HEK293 (cell line): Measurements from ENCODE around the gene TNFAIP3.

Experiments
- CTCF ChIA-PET: fragments of 350-600 bp; formaldehyde crosslinking; extraction: SDS; loops from one replicate; lab custom pipeline; 2021; ENCODE audit warnings: antibody characterized with exemption; lab: Yijun Ruan, JAX
- POLR2A ChIA-PET: fragments of 300-600 bp; formaldehyde crosslinking; extraction: SDS; loops from one replicate; lab custom pipeline; 2020; ENCODE audit warnings: antibody characterized with exemption, inconsistent platforms; lab: Yijun Ruan, JAX
- H3K27ac ChIP-seq: fragments of 200-500 bp; sonication (Bioruptor generic); 2 replicates; pipeline ENCODE4 v1.5.1; 2014; ENCODE audit warnings: low read depth, low read length, control low read depth, inconsistent platforms; ENCODE audit errors: extremely low read depth
- H3K36me3 ChIP-seq, 2 experiments: fragments of 200-500 bp in 1 of 2; sonication (Bioruptor generic) in 1 of 2; 1 replicate in 1 of 2; 2 replicates in 1 of 2; pipeline ENCODE4 v1.5.1; 2014 to 2017; ENCODE audit warnings: inconsistent platforms in 2 of 2, low read length in 2 of 2; ENCODE audit not compliant: control insufficient read depth in 2 of 2, insufficient read depth in 1 of 2
- H3K4me1 ChIP-seq: fragments of 200-500 bp; sonication (Bioruptor generic); 2 replicates; pipeline ENCODE4 v1.5.1; 2014; ENCODE audit warnings: mild to moderate bottlenecking, low read length, inconsistent platforms; ENCODE audit not compliant: control insufficient read depth, insufficient read depth
- H3K4me3 ChIP-seq: 2 replicates; pipeline ENCODE4 v1.5.1; 2011; ENCODE audit warnings: low read depth, mild to moderate bottlenecking, control low read depth, low read length, moderate library complexity
- H3K9me3 ChIP-seq: fragments of 200-500 bp; sonication (Bioruptor generic); 2 replicates; pipeline ENCODE4 v1.5.1; 2014; ENCODE audit warnings: low read depth, low read length, inconsistent platforms; ENCODE audit not compliant: control insufficient read depth, insufficient read depth
- BCL11A ChIP-seq: fragments of 450-650 bp; formaldehyde crosslinking; IDR thresholded peaks from 2 replicates; pipeline ENCODE4 v1.5.1; 2016; ENCODE audit warnings: low read depth, missing biosample characterization, missing genetic modification characterization
- FEZF1 ChIP-seq: fragments of 450-650 bp; formaldehyde crosslinking; IDR thresholded peaks from 2 replicates; pipeline ENCODE4 v1.5.1; 2016; ENCODE audit warnings: missing biosample characterization, missing genetic modification characterization
- GFI1B ChIP-seq: fragments of 450-650 bp; formaldehyde crosslinking; IDR thresholded peaks from 2 replicates; pipeline ENCODE4 v1.5.1; 2016; ENCODE audit warnings: missing biosample characterization, missing genetic modification characterization
- GLI2 ChIP-seq: fragments of 450-650 bp; formaldehyde crosslinking; IDR thresholded peaks from 2 replicates; pipeline ENCODE4; 2017; ENCODE audit warnings: missing biosample characterization, missing genetic modification characterization, low read depth, borderline replicate concordance
- GLIS1 ChIP-seq: fragments of 450-650 bp; formaldehyde crosslinking; IDR thresholded peaks from 2 replicates; pipeline ENCODE4 v1.5.1; 2016; ENCODE audit warnings: missing biosample characterization, missing genetic modification characterization
- GLIS2 ChIP-seq: fragments of 450-650 bp; formaldehyde crosslinking; IDR thresholded peaks from 2 replicates; pipeline ENCODE4 v1.5.1; 2016; ENCODE audit warnings: missing biosample characterization, missing genetic modification characterization
- KLF16 ChIP-seq: fragments of 450-650 bp; formaldehyde crosslinking; IDR thresholded peaks from 2 replicates; pipeline ENCODE4 v1.5.1; 2017; ENCODE audit warnings: missing biosample characterization, missing genetic modification characterization
- TCF7L2 ChIP-seq: IDR thresholded peaks from 2 replicates; pipeline ENCODE4 v1.6.1; 2011; ENCODE audit warnings: low read depth, mild to moderate bottlenecking, inconsistent platforms, low read length, moderate library complexity, borderline replicate concordance
- ZBTB20 ChIP-seq: fragments of 450-650 bp; formaldehyde crosslinking; IDR thresholded peaks from 2 replicates; pipeline ENCODE4 v1.5.1; 2016; ENCODE audit warnings: missing biosample characterization, missing genetic modification characterization
- ZBTB21 ChIP-seq: fragments of 450-650 bp; formaldehyde crosslinking; IDR thresholded peaks from 2 replicates; pipeline ENCODE4 v1.5.1; 2017; ENCODE audit warnings: missing biosample characterization, missing genetic modification characterization
- ZBTB48 ChIP-seq: fragments of 450-650 bp; formaldehyde crosslinking; IDR thresholded peaks from 2 replicates; pipeline ENCODE4 v1.5.1; 2016; ENCODE audit warnings: missing biosample characterization, missing genetic modification characterization
- ZBTB7A ChIP-seq: fragments of 450-650 bp; formaldehyde crosslinking; IDR thresholded peaks from 2 replicates; pipeline ENCODE4 v1.5.1; 2016; ENCODE audit warnings: low read depth, missing biosample characterization, missing genetic modification characterization
- ZFP37 ChIP-seq: fragments of 450-650 bp; formaldehyde crosslinking; IDR thresholded peaks from 2 replicates; pipeline ENCODE4 v1.5.1; 2016; ENCODE audit warnings: missing biosample characterization, missing genetic modification characterization
- ZFP69B ChIP-seq: fragments of 450-650 bp; formaldehyde crosslinking; IDR thresholded peaks from 2 replicates; pipeline ENCODE4 v1.5.1; 2016; ENCODE audit warnings: missing biosample characterization, missing genetic modification characterization
- ZNF114 ChIP-seq: fragments of 450-650 bp; formaldehyde crosslinking; IDR thresholded peaks from 2 replicates; pipeline ENCODE4 v1.5.0; 2017; ENCODE audit warnings: missing biosample characterization, missing genetic modification characterization
- ZNF169 ChIP-seq: fragments of 450-650 bp; formaldehyde crosslinking; IDR thresholded peaks from 2 replicates; pipeline ENCODE4 v1.5.1; 2016; ENCODE audit warnings: missing biosample characterization, missing genetic modification characterization
- ZNF292 ChIP-seq: fragments of 450-650 bp; formaldehyde crosslinking; IDR thresholded peaks from 2 replicates; pipeline ENCODE4 v1.5.1; 2016; ENCODE audit warnings: low read depth, missing biosample characterization, missing genetic modification characterization, borderline replicate concordance
- ZNF335 ChIP-seq: fragments of 450-650 bp; formaldehyde crosslinking; conservative IDR thresholded peaks from 2 replicates; pipeline ENCODE4 v1.5.1; 2016; ENCODE audit warnings: missing biosample characterization, missing genetic modification characterization
- ZNF426 ChIP-seq: fragments of 450-650 bp; formaldehyde crosslinking; IDR thresholded peaks from 2 replicates; pipeline ENCODE4 v1.5.1; 2017; ENCODE audit warnings: missing biosample characterization, missing genetic modification characterization, mild to moderate bottlenecking, inconsistent platforms, moderate library complexity
- ZNF549 ChIP-seq: fragments of 450-650 bp; IDR thresholded peaks from 2 replicates; pipeline ENCODE4 v1.5.1; 2018; ENCODE audit warnings: missing biosample characterization, missing genetic modification characterization, mild to moderate bottlenecking, inconsistent platforms, moderate library complexity
- ZNF660 ChIP-seq: fragments of 450-650 bp; IDR thresholded peaks from 2 replicates; pipeline ENCODE4 v1.5.1; 2018; ENCODE audit warnings: missing biosample characterization, mild to moderate bottlenecking, missing genetic modification characterization
- ZNF701 ChIP-seq: fragments of 450-650 bp; formaldehyde crosslinking; IDR thresholded peaks from 2 replicates; pipeline ENCODE4 v1.5.1; 2016; ENCODE audit warnings: missing biosample characterization, missing genetic modification characterization
- ZNF707 ChIP-seq: fragments of 450-650 bp; formaldehyde crosslinking; IDR thresholded peaks from 2 replicates; pipeline ENCODE4 v1.5.1; 2016; ENCODE audit warnings: missing biosample characterization, missing genetic modification characterization
- ZNF776 ChIP-seq: fragments of 450-650 bp; formaldehyde crosslinking; IDR thresholded peaks from 2 replicates; pipeline ENCODE4 v1.5.0; 2017; ENCODE audit warnings: missing biosample characterization, missing genetic modification characterization, borderline replicate concordance
- ZNF777 ChIP-seq: fragments of 450-650 bp; formaldehyde crosslinking; IDR thresholded peaks from 2 replicates; pipeline ENCODE4 v1.5.1; 2017; ENCODE audit warnings: missing biosample characterization, missing genetic modification characterization, borderline replicate concordance
- TF ChIP-seq, protein P1 (sequence below): fragments of 450-650 bp; formaldehyde crosslinking; conservative IDR thresholded peaks from 2 replicates; pipeline ENCODE4 v1.5.1; 2016; ENCODE audit warnings: low read depth, missing biosample characterization, missing genetic modification characterization
- TF ChIP-seq, protein P2 (sequence below): fragments of 450-650 bp; formaldehyde crosslinking; IDR thresholded peaks from 2 replicates; pipeline ENCODE4 v1.5.1; 2016; ENCODE audit warnings: missing biosample characterization, missing genetic modification characterization
- TF ChIP-seq, protein P3 (sequence below): fragments of 450-650 bp; formaldehyde crosslinking; IDR thresholded peaks from 2 replicates; pipeline ENCODE4 v1.5.0; 2017; ENCODE audit warnings: missing biosample characterization, missing genetic modification characterization, borderline replicate concordance
- TF ChIP-seq, protein P4 (sequence below): fragments of 450-650 bp; formaldehyde crosslinking; IDR thresholded peaks from 2 replicates; pipeline ENCODE4 v1.5.1; 2016; ENCODE audit warnings: missing biosample characterization, missing genetic modification characterization, low read depth
- TF ChIP-seq, protein P5 (sequence below): fragments of 450-650 bp; formaldehyde crosslinking; IDR thresholded peaks from 2 replicates; pipeline ENCODE4 v1.5.1; 2016; ENCODE audit warnings: missing biosample characterization, missing genetic modification characterization

Gene TNFAIP3

DNA sequence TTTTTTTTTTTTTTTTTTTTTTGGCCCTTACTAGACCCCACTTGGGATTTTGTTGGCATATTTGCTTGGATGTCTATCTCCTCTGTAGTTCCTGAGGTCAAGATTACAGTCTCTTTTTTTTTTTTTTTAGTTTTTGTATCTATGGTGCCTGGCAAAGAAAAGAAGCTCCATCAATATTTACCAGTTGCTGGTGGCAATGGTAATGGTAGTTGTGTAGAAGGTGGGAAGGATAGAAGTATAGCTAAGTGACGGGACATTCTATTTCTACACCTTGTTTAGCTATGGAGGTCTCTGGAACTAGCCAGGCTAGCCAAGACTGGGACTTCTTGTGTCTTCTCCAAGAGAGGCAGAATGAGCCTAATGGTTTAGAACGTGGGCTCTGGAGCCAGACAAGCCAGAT, 42.2 kb upstream of the TNFAIP3 start:
- POLR2A ChIA-PET: interaction anchor here (0.7 kb wide), 2 partner anchors 43 to 803 kb away, joined by 3 to 6 read pairs; no protein-coding TSS in a partner anchor
- CTCF ChIA-PET: interaction anchor here (0.7 to 1.0 kb wide), 3 partner anchors 25 to 42 kb away, joined by 4 to 5 read pairs (median 4); partner anchors contain the start of gene TNFAIP3

DNA sequence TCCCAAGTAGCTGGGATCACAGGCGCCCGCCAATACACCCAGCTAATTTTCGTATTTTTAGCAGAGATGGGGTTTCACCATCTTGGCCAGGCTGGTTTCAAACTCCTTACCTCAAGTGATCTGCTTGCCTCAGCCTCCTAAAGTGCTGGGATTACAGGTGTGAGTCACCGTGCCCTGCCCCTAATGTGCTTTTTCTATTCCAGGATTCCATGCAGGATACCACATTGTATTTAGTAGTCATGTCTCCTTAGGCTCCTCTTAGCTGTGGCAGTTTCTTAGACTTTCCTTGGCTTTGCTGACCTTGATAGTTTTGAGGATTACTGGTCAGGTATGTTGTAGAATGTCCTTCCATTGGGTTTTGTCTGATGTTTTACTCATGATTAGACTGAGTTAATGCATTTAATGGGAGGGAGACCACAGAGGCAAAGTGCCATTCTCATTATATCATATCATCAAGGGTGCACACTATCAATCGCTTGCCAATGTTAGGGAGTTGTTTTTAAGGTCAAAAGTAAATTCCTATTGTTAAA, 39.6 kb upstream of the TNFAIP3 start:
- Histone ChIP-seq H3K27ac (no peak overlapping the region), H3K4me3 (no peak overlapping the region), H3K36me3 (no peaks in the 10 kb centered on the region), H3K9me3 (no peaks in the 10 kb centered on the region), H3K4me1 (peaks cover 3% of the 10 kb centered on the region; the same call in 1 of the 2 replicates)
- POLR2A ChIA-PET: no interaction called here
- CTCF ChIA-PET: no interaction called here
- TF ChIP-seq ZNF426 (tag by site-specific recombination): no peak
- no peak for TF ChIP-seq ZBTB48
- TF ChIP-seq BCL11A (tag by site-specific recombination): no peak
- TF ChIP-seq ZBTB21 (tag by site-specific recombination): no peak
- no peak for TF ChIP-seq ZFP37 (tag by site-specific recombination)
- no peak for TF ChIP-seq ZBTB7A
- TF ChIP-seq, protein P1, sequence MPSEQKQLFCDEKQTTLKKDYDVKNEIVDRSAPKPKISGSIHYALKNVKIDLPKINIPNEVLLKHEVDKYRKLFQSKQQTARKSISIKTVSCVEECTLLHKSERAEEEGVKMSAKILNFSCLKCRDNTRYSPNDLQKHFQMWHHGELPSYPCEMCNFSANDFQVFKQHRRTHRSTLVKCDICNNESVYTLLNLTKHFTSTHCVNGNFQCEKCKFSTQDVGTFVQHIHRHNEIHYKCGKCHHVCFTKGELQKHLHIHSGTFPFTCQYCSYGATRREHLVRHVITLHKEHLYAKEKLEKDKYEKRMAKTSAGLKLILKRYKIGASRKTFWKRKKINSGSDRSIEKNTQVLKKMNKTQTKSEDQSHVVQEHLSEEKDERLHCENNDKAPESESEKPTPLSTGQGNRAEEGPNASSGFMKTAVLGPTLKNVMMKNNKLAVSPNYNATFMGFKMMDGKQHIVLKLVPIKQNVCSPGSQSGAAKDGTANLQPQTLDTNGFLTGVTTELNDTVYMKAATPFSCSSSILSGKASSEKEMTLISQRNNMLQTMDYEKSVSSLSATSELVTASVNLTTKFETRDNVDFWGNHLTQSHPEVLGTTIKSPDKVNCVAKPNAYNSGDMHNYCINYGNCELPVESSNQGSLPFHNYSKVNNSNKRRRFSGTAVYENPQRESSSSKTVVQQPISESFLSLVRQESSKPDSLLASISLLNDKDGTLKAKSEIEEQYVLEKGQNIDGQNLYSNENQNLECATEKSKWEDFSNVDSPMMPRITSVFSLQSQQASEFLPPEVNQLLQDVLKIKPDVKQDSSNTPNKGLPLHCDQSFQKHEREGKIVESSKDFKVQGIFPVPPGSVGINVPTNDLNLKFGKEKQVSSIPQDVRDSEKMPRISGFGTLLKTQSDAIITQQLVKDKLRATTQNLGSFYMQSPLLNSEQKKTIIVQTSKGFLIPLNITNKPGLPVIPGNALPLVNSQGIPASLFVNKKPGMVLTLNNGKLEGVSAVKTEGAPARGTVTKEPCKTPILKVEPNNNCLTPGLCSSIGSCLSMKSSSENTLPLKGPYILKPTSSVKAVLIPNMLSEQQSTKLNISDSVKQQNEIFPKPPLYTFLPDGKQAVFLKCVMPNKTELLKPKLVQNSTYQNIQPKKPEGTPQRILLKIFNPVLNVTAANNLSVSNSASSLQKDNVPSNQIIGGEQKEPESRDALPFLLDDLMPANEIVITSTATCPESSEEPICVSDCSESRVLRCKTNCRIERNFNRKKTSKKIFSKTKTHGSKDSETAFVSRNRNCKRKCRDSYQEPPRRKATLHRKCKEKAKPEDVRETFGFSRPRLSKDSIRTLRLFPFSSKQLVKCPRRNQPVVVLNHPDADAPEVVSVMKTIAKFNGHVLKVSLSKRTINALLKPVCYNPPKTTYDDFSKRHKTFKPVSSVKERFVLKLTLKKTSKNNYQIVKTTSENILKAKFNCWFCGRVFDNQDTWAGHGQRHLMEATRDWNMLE (tag by site-specific recombination): no peak
- no peak for TF ChIP-seq ZNF335
- TF ChIP-seq ZBTB20 (tag by site-specific recombination): no peak
- TF ChIP-seq, protein P2, sequence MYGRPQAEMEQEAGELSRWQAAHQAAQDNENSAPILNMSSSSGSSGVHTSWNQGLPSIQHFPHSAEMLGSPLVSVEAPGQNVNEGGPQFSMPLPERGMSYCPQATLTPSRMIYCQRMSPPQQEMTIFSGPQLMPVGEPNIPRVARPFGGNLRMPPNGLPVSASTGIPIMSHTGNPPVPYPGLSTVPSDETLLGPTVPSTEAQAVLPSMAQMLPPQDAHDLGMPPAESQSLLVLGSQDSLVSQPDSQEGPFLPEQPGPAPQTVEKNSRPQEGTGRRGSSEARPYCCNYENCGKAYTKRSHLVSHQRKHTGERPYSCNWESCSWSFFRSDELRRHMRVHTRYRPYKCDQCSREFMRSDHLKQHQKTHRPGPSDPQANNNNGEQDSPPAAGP: no peak
- TF ChIP-seq GLI2 (tag by site-specific recombination): no peak

More for the DNA sequence above, 42.2 kb upstream of the TNFAIP3 start:
- Histone ChIP-seq H3K9me3 (no peaks in the 10 kb centered on the region), H3K27ac (no peak overlapping the region), H3K36me3 (no peaks in the 10 kb centered on the region), H3K4me3 (no peak overlapping the region), H3K4me1 (no peaks in the 10 kb centered on the region; the same call in 1 of the 2 replicates)
- TF ChIP-seq ZNF701 (tag by site-specific recombination) (no peak), GLIS1 (no peak), ZNF660 (tag by site-specific recombination) (no peak), ZNF114 (no peak), ZNF776 (tag by site-specific recombination) (no peak), GLIS2 (no peak), ZNF777 (tag by site-specific recombination) (no peak), ZNF426 (tag by site-specific recombination) (no peak), ZNF549 (tag by site-specific recombination) (no peak), GFI1B (tag by site-specific recombination) (no peak), TCF7L2 (no peak), FEZF1 (tag by site-specific recombination) (no peak), KLF16 (tag by site-specific recombination) (no peak), ZFP69B (no peak), ZNF292 (no peak), ZNF169 (tag by site-specific recombination) (no peak), ZNF707 (tag by site-specific recombination) (no peak)
- TF ChIP-seq, protein P3, sequence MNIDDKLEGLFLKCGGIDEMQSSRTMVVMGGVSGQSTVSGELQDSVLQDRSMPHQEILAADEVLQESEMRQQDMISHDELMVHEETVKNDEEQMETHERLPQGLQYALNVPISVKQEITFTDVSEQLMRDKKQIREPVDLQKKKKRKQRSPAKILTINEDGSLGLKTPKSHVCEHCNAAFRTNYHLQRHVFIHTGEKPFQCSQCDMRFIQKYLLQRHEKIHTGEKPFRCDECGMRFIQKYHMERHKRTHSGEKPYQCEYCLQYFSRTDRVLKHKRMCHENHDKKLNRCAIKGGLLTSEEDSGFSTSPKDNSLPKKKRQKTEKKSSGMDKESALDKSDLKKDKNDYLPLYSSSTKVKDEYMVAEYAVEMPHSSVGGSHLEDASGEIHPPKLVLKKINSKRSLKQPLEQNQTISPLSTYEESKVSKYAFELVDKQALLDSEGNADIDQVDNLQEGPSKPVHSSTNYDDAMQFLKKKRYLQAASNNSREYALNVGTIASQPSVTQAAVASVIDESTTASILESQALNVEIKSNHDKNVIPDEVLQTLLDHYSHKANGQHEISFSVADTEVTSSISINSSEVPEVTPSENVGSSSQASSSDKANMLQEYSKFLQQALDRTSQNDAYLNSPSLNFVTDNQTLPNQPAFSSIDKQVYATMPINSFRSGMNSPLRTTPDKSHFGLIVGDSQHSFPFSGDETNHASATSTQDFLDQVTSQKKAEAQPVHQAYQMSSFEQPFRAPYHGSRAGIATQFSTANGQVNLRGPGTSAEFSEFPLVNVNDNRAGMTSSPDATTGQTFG: no peak
- TF ChIP-seq, protein P4, sequence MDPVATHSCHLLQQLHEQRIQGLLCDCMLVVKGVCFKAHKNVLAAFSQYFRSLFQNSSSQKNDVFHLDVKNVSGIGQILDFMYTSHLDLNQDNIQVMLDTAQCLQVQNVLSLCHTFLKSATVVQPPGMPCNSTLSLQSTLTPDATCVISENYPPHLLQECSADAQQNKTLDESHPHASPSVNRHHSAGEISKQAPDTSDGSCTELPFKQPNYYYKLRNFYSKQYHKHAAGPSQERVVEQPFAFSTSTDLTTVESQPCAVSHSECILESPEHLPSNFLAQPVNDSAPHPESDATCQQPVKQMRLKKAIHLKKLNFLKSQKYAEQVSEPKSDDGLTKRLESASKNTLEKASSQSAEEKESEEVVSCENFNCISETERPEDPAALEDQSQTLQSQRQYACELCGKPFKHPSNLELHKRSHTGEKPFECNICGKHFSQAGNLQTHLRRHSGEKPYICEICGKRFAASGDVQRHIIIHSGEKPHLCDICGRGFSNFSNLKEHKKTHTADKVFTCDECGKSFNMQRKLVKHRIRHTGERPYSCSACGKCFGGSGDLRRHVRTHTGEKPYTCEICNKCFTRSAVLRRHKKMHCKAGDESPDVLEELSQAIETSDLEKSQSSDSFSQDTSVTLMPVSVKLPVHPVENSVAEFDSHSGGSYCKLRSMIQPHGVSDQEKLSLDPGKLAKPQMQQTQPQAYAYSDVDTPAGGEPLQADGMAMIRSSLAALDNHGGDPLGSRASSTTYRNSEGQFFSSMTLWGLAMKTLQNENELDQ (tag by site-specific recombination): no peak
- TF ChIP-seq, protein P5, sequence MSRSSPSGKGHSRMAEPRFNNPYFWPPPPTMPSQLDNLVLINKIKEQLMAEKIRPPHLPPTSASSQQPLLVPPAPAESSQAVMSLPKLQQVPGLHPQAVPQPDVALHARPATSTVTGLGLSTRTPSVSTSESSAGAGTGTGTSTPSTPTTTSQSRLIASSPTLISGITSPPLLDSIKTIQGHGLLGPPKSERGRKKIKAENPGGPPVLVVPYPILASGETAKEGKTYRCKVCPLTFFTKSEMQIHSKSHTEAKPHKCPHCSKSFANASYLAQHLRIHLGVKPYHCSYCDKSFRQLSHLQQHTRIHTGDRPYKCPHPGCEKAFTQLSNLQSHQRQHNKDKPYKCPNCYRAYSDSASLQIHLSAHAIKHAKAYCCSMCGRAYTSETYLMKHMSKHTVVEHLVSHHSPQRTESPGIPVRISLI: no peak
